Measurements from ENCODE around the gene TF.

TF gene

DNA sequence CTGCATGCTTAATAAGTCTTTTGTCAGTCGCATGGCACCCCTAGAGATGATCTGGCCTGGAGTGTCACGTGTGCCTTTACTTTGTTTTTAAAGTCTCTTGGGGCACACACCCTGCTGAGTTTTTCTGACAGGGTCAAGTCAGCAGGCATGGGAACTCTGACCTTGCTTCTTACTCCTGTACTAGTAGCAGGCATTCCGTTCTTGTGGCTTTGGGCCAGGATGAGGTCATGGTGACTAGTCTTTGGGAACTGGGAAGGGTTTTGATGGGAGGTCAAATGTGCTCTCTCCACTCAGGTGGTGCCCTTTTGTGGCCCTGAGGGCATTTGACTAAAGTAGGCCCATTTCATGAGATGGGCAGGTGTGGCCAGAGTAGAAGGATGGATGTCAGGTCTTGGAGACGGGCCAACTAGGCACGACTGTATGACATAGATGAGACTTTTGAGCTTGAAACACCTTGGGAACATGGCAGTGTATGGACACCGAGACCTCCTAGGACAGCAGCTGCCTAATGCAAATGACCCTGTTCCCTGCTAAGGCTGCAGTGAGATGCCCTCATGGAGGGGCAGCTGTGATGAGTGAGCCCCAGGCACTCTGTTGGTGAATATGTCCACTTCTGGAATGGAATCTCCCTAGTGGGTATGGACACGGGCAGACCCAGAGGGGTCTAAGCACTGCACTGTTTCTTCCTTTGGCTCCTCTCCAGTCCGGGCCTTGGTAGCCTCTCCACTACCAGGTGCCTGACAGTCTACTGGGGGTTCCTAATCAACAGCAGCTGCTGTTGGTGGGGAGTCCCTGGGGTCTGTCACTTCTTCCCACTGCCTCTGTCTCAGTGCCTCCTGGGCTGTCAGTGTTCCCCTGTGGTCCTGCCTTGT is 75.8 kb downstream of the TF start:
- peak; percentile 77 for DNase-seq (ENCODE audit: low read depth)
- TF ChIP-seq, protein P1, sequence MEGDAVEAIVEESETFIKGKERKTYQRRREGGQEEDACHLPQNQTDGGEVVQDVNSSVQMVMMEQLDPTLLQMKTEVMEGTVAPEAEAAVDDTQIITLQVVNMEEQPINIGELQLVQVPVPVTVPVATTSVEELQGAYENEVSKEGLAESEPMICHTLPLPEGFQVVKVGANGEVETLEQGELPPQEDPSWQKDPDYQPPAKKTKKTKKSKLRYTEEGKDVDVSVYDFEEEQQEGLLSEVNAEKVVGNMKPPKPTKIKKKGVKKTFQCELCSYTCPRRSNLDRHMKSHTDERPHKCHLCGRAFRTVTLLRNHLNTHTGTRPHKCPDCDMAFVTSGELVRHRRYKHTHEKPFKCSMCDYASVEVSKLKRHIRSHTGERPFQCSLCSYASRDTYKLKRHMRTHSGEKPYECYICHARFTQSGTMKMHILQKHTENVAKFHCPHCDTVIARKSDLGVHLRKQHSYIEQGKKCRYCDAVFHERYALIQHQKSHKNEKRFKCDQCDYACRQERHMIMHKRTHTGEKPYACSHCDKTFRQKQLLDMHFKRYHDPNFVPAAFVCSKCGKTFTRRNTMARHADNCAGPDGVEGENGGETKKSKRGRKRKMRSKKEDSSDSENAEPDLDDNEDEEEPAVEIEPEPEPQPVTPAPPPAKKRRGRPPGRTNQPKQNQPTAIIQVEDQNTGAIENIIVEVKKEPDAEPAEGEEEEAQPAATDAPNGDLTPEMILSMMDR (IDR thresholded peaks at IDR 0.05; ENCODE audit: insufficient read depth, low read depth, low read length, missing control alignments): peak; percentile 17
- H3K4me3 ChIP-seq (ENCODE audit: low read length): no peak overlapping the region

GRCh38 chr3:133824961-133825485 is 78.8 kb downstream of the TF start:
- no peak for DNase-seq (ENCODE audit: low read depth)
- no peak overlapping the region for H3K4me3 ChIP-seq (ENCODE audit: low read length)
- TF ChIP-seq, protein P1 (IDR thresholded peaks at IDR 0.05; ENCODE audit: insufficient read depth, low read depth, low read length, missing control alignments): no peak

DNA sequence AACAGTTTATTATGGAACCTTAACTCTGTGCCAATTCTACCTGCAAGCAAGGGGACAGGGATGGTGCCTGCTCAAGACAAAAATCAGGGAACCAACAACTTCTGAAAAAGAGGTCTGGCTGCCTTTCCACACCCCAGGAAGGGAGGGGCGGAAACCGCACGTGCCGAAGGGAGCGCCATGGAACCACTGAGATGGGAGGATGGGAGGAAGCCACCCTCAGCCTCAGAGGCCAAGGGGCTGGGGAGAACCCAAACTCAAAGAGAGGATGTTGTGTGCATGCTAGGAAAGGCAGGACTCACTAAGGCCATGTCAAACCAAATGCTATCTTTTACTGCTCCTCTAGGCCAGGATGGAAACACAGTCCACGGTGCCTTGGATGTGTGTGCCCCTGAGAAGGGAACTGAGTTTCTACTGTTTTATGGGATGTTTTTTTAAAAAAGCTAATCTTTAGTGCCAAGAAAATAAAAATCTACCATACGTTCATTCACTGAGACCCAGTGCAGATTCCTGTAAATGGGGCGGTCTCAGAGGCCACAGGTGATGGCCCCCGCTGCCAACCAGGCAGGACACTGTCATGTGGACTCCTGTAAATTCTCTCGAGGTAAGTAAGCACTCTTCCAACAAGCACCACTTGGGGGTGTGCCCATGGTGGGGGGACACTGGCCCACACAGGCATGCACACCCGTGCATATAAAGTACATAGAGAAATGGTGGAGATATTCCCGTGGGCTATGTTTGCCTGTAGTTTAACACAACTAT is 80.0 kb downstream of the TF start:
- no peak overlapping the region for H3K4me3 ChIP-seq (ENCODE audit: low read length)
- TF ChIP-seq, protein P1 (IDR thresholded peaks at IDR 0.05; ENCODE audit: insufficient read depth, low read depth, low read length, missing control alignments): no peak
- DNase-seq (ENCODE audit: low read depth): no peak

DNA sequence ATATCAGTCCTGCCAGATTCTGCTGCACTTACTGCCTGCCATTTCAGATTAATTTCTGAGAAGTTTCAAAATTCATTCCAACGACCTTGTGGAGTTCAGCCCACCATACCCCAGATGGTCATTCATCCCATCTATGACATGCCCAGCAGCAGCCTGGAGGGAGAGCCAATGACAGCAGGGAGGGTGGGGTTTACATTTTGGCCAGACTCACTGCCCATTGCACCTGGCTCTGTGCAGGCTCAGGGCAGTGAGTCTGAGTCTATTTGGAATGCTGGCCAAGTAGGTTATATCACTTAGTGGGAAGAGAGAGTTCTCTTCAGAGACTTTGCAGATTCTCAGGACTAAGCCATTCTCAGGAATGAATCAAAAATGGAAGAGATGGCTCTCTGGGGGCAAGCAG is 80.9 kb downstream of the TF start:
- no peak for DNase-seq (ENCODE audit: low read depth)
- TF ChIP-seq, protein P1 (IDR thresholded peaks at IDR 0.05; ENCODE audit: insufficient read depth, low read depth, low read length, missing control alignments): no peak
- H3K4me3 ChIP-seq (ENCODE audit: low read length): no peak overlapping the region

GRCh38 chr3:133827684-133828083 is 81.5 kb downstream of the TF start:
- no peak overlapping the region for H3K4me3 ChIP-seq (ENCODE audit: low read length)
- DNase-seq (ENCODE audit: low read depth): no peak
- TF ChIP-seq, protein P1 (IDR thresholded peaks at IDR 0.05; ENCODE audit: insufficient read depth, low read depth, low read length, missing control alignments): no peak

GRCh38 chr3:133828576-133829309 is 82.5 kb downstream of the TF start:
- H3K4me3 ChIP-seq (ENCODE audit: low read length): no peak overlapping the region
- TF ChIP-seq, protein P1 (IDR thresholded peaks at IDR 0.05; ENCODE audit: insufficient read depth, low read depth, low read length, missing control alignments): no peak
- no peak for DNase-seq (ENCODE audit: low read depth)

All from epithelial cell of esophagus (primary cell).